Skin of body (tissue), 2 donors: Measurements from ENCODE around the gene C12orf76. TPM values are rescaled to one million over a fixed set of nuclear protein-coding genes. Genes with fewer than 3 reads are reported as not detected.
"Not testable (repeated sequence)": the region's sequence is repeated elsewhere in the genome, so short reads cannot be mapped to it uniquely, and the experiment has no call there.

ENCODE experiments used
- DNase-seq: peaks from one replicate; lab custom pipeline; 2025; lab: John Stamatoyannopoulos, UW
- total RNA-seq: library from RNA; depleted of rRNA; stranded (reverse); fragments of >200 nt; gene quantifications from one replicate; pipeline ENCODE4 v1.2.3, GENCODE V29; 2014

The C12orf76 gene
- total RNA-seq, 1 donor from 2014 or later, result 13.1 TPM

GRCh38 chr12:110065540-110065939 is 17.2 kb upstream of the C12orf76 start:
- no peak for DNase-seq

DNA sequence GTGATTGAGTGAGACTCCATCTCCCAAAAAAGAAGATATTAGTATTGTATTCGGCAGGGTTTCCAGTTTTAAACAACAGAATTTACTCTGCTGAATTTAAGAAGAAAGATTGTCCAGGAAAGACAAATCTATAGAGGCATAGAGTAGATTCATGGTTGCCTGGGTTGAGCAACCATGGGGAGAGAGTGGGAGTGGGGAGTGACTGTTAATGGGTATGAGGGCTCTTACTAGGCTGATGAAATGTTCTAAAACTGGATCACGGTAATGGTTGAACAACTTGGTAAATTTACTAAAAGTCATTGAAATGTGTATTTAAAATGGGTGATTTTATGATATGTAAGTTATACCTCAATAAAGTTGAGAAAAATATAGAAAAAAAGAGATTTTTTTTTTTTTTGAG is 13.9 kb upstream of the C12orf76 start:
- DNase-seq, result no peak

DNA sequence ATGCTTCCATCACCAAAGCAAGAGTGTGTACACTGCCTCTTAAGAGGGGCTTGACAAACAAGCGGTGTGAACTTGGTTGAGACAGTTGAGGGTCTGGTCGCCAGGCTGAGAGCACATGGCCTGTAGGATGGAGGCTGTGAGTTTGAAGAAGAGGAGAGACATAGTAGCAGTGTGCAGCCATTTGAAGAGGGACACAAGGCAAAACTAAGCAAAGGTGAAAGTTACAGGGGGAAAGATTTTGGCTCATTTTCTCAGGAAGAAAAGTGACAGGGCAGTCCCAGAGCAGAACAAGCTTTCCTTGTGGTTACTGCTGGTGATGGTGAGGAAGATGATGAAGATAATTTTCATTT is 11.3 kb upstream of the C12orf76 start:
- DNase-seq, result no peak

GRCh38 chr12:110058875-110059615 is 10.7 kb upstream of the C12orf76 start:
- no peak for DNase-seq

GRCh38 chr12:110056643-110057042 is 8.3 kb upstream of the C12orf76 start:
- DNase-seq, result not testable (repeated sequence)

DNA sequence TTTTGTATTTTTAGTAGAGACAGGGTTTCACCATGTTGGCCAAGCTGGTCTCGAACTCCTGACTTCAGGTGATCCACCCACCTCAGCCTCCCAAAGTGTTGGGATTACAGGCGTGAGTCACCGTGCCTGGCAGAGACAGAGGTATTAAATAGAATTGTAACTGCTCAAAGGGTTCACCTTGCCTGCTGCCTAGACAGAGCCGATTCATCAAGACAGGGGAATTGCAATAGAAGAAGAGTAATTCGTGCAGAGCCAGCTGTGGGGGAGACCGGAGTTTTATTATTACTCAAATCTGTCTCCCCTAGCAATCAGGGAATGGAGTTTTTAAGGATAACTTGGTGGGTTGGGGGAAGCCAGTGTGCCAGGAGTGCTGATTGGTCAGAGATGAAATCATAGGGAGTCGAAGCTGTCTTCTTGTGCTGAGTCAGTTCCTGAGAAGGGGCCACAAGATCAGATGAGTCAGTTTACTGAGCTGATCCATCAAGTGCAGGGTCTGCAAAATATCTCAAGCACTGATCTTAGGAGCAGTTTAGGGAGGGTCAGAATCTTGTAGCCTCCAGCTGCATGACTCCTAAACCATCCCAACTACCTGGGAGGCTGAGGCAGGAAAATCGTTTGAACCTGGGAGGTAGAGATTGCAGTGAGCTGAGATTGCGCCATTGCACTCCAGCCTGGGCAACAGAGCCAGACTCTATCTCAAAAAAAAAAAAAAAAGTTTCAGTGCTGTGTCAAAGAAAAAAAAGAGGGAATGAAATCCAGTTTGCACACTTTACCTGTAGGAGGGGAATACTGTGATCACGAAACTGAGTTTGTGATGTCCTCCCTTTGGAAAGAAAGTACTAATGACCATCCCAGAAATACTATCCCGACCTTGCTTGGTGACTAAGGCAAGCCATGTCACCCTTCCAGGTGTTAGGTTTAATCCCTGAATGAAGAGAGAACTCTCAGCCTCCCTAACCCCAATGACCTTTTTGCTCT is 7.3 kb upstream of the C12orf76 start:
- not testable (repeated sequence) for DNase-seq

- no peak for DNase-seq
These were observed 2.6 kb upstream of the C12orf76 start for GRCh38 chr12:110050927-110051326.

- DNase-seq, result not testable (repeated sequence)
These were observed 1.3 kb upstream of the C12orf76 start for GRCh38 chr12:110049666-110050065.

DNA sequence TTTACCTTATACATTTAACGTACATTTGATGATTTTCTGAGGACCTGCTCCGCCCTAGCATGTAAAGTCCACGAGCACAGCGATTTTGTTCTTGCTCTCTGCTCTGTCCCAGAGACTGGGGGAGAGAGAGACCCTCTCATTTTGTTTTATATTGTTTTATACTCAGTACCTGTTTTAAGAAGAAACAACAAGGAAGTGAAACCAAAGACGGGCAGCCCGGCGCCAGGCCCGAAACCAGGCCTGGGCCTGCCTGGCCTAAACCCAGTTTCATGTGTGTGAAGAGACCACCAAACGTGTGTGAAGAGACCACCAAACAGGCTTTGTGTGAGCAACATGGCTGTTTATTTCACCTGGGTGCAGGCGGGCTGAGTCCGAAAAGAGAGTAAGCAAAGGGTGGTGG is 712 bp upstream of the C12orf76 start:
- not testable (repeated sequence) for DNase-seq

DNA sequence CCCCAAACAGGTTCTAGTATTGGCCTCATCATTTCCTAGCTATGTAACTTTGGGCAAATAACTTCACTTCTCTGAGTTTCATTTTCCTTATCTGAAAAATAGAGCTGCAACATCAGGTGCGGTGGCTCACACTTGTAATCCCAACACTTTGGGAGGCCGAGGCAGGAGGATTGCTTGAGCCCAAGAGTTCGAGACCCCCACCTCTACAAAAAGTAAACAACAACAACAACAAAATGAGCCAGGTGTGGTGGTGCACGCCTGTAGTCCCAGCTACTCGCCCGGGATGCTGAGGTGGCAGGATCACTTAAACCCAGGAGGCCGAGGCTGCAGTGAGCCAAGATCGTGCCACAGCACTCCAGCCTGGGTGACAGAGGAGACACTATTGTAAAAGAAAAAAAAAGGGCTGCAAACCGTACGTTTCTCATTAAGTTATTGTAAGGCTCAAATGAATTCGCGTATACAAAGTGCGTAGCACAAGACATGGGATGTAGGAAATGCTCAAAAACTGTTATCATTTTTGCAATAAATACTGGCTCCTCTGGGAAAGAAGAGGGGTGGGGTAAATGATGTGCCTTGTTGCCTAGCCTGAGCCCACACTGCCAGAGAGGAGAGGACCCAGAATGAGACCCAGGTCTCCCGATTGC is 903 bp downstream of the C12orf76 start:
- DNase-seq, result no peak

- no peak for DNase-seq
These were observed 1.7 kb downstream of the C12orf76 start for GRCh38 chr12:110046451-110047187.

DNA sequence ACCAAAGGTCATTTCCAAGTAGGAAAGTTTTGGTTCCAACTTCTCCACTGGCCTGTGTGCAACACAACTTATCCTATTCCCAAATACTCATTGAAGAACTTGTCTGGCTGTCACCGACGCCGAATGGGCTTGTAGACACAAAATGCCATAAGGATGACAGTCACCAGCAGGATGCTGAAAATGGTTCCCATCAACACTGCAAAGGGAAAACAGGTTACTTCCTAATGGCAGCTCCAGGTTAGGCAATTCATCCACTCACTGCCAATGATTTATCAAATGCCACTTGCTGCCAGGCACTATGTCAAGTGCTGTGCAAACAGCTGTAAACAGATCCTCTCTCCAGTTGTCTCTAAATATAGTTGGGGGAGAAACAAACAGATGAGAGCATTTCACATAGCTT is 6.1 kb downstream of the C12orf76 start:
- no peak for DNase-seq

DNA sequence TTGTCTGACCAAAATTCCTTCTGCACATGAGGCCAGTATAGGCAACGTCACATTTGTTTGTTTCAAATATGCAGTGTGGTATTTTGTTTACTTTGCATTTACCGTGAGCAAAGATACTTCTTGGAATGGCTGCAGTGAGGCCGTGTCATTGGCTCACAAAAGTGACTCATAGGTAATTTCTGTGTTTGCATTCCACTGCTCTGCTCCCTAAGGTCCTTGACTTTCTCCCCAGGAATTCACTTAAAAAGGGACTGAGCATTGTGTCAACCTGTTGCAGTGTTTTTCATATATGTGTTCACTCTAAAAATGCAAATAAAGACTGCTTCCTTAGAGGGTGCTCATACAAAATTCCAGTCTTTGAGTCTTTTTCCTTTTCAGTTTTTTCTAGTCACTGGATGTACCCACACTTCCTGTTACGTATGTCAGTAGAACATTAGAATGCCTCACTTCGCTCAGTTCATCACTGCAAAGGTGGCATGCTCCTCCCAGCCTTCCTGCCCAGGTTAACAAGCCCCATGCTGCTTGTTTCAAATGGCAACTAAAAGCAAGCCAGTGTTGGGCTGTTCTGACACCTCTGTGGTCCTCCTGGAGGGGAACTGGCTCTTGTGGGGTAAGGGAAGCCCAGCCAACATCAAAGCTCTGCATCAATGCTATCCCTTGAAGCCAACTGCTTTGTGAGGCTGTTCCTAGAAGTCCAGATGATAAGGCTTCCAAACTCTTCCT is 9.1 kb downstream of the C12orf76 start:
- DNase-seq, result no peak

DNA sequence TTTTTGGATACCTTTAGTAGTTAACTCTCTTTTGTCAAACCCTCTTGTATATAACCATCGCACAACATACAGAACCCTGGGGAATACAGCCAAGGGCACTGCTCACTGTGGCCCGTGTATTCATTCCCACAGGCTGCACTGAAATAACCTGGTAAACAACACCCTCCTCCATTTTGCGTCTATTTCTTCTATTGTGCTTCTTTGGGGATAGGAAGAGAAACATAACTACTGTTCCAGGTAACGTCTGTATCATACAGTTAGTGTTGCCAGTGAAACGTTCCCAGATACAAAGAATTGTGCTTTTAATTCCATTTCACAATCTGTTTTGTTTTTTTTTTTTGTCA is 9.6 kb downstream of the C12orf76 start:
- no peak for DNase-seq

DNA sequence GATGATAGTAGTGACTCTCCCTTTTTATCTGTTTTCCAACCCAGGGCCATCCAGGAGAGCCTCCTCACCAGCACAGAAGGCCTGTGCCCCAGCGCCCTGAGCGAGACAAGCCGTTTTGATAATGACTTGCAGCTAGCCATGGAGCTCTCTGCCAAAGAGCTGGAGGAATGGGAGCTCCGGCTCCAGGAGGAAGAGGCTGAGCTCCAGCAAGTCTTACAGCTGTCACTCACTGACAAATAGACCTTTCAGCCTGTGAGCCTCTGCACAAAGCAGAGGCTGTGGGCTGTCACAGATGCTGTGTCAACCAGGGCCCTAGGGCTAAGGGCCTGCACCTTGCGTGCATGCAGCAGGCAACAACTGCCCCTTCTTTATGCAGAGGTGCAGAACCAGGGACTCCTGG is 11.0 kb downstream of the C12orf76 start:
- no peak for DNase-seq

DNA sequence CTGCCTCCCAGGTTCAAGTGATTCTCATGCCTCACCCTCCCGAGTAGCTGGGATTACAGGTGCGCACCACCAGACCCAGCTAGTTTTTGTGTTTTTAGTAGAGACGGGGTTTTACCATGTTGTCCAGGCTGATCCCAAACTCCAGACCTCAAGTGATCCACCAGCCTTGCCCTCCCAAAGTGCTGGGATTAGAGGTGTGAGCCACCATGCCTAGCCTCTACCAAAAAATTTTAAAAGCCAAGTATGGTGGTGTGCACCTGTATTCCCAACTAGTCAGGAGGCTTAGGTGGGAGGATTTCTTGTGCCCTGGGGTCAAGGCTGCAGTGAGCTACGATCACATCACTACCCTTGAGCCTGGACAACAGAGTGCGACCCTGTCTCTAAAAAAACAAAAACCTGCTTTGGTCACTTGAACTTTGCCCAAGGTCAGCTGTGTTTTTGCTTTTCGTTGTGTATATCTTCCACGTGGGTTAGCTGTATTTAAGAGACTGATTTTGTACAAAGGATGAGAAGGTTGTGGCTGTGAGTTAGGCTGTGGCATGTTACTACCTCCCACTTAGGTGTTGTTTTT is 12.7 kb downstream of the C12orf76 start:
- DNase-seq, result no peak

DNA sequence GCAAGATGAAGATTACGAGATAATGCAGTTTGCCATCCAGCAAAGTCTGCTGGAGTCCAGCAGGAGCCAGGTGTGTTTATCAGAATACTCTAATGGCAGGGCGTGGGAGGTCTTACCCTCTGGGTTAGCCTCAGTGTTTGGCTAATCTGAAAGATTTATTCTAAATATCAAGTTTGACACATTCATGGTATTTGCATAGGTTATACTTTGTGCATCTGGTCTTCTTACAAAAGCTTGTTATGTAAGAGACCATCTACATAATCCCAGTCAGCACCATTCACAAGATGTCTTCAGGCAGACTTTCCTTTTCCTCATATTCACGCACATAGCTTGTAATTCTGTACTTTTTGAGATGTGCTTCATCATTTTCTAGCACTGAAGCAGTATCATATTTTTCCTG is 14.4 kb downstream of the C12orf76 start:
- DNase-seq, result no peak

DNA sequence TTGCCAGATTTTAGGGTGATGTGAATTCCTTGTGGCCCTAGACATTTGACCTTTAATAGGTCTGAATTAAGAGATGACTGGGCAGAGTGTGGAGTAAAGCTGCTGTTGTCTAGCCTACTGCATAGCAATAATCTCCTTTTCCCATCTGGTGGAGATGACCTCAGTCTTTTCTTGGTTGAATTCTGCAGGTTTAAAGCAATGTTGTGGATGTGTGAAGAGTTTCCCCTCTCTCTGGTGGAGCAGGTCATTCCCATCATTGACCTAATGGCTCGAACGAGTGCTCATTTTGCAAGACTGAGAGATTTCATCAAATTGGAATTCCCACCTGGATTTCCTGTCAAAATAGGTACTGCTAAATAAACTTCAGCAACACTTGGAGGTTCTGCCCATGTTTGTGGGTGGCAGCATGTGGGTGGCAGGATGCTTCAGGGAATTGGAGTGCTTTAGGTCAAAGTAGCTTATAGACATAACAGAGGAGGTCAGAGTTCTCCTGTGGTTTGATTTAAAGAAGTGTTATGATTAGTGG is 19.0 kb downstream of the C12orf76 start:
- no peak for DNase-seq

DNA sequence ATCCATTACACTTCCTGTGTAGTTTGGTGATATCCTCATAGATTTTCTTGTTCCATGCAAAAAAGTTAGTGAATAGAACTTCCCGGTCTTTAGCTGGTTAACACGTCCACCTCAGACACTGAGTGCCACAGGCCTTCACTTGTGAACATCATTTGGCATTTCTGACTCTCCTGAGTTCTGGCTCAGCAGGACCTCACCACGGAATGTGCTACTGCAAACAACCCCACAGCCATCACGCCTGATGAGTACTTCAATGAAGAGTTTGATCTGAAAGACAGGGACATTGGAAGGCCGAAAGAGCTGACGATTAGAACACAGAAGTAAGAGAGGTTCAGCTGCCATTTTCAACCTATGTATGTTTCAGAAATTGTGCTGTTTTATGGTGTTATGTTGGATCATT is 20.0 kb downstream of the C12orf76 start:
- no peak for DNase-seq

GRCh38 chr12:110024051-110024450 is 24.3 kb downstream of the C12orf76 start:
- no peak for DNase-seq
